MM.1S (cell line): ENCODE measurements around the gene XRCC3.

ENCODE experiments used
- EZH2 ChIP-seq: fragments of 300-600 bp; sonication (generic); optimal IDR thresholded peaks from 2 replicates; pipeline ENCODE3; 2017; ENCODE audit warnings: low read depth, mild to moderate bottlenecking, antibody characterized with exemption, low read length, mixed read lengths
- TF ChIP-seq, protein P1 (sequence below): fragments of 300-600 bp; sonication (generic); IDR thresholded peaks from 2 replicates; pipeline ENCODE4 v1.5.1; 2016; ENCODE audit warnings: antibody characterized with exemption, low read length, mixed read lengths

DNA sequence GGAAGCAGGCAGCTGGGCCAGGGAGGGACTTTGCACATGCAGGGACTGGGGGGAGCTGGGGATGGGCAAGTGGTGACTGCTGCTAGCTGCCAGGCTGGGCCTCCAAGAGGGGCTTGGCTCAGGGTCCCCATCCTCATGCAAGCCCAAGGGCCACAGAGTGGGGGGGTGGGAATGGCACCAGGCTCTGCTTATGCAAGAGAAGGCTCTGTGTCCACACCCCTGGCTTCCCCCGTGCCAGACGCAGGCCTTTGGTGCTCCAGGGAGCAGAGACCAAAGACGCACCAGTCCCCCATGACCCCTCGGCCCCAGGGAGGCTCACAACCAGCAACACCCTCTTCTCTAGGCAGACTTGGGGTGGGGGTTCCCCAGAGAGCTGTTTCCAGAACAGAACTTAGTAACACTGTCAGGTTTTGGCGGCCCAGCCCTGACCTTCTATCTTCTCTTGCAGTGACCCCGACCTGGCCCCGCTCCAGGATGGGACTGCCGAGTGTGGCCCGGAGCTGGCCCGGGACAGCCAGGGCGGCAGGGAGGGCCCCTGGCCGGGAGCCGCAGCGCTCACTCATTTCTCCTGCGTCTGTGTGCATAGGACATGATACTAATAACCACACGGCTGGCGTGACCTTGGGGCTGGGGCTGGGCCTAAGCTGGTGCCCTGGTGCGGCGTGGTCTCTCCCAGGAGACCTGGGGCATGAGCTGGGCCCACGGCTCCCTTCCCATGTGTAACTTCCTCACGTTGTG is 14.3 kb downstream of the XRCC3 start:
- no peak for TF ChIP-seq EZH2
- TF ChIP-seq, protein P1, sequence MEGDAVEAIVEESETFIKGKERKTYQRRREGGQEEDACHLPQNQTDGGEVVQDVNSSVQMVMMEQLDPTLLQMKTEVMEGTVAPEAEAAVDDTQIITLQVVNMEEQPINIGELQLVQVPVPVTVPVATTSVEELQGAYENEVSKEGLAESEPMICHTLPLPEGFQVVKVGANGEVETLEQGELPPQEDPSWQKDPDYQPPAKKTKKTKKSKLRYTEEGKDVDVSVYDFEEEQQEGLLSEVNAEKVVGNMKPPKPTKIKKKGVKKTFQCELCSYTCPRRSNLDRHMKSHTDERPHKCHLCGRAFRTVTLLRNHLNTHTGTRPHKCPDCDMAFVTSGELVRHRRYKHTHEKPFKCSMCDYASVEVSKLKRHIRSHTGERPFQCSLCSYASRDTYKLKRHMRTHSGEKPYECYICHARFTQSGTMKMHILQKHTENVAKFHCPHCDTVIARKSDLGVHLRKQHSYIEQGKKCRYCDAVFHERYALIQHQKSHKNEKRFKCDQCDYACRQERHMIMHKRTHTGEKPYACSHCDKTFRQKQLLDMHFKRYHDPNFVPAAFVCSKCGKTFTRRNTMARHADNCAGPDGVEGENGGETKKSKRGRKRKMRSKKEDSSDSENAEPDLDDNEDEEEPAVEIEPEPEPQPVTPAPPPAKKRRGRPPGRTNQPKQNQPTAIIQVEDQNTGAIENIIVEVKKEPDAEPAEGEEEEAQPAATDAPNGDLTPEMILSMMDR: no peak
